Common myeloid progenitor, CD34-positive (primary cell): ENCODE results near the gene TEX35.
"Not testable (repeated sequence)": the region's sequence is repeated elsewhere in the genome, so short reads cannot be mapped to it uniquely, and the experiment has no call there.

ENCODE experiments used
- CTCF ChIA-PET: fragments of 350-600 bp; sonication (Branson Sonifier 250); formaldehyde crosslinking; loops from one replicate; lab custom pipeline; 2021; ENCODE audit warnings: antibody characterized with exemption; lab: Charles Lee
- POLR2A ChIA-PET: fragments of 350-600 bp; sonication (Branson Sonifier 250); formaldehyde crosslinking; loops from one replicate; lab custom pipeline; 2021; ENCODE audit warnings: antibody characterized with exemption; lab: Charles Lee
- DNase-seq, 3 donors: peaks; one replicate each; pipeline versions ENCODE4 v3.0.0 to v3.0.0-alpha.2; 2013
- H3K27ac ChIP-seq, 2 experiments: 1 replicate in 1 of 2; 2 replicates in 1 of 2; pipeline ENCODE4 v1.7.0; 2013; ENCODE audit warnings: inconsistent platforms in 2 of 2, low read length in 2 of 2, mild to moderate bottlenecking in 2 of 2, low read depth in 1 of 2, moderate library complexity in 1 of 2; ENCODE audit not compliant: severe bottlenecking in 2 of 2, insufficient read depth in 1 of 2, poor library complexity in 1 of 2
- H3K27me3 ChIP-seq, 5 experiments: replicated peaks in 2 of 5; 1 replicate in 3 of 5; 2 replicates in 2 of 5; pipeline versions ENCODE4 v1.6.1 to v1.7.0; 2013; ENCODE audit warnings: low read length in 4 of 5, mild to moderate bottlenecking in 2 of 5, moderate library complexity in 2 of 5, inconsistent platforms in 1 of 5; ENCODE audit not compliant: insufficient read depth in 5 of 5, control insufficient read depth in 4 of 5
- H3K36me3 ChIP-seq, 4 experiments: 1 replicate in 2 of 4; 2 replicates in 2 of 4; pipeline versions ENCODE4 v1.6.1 to v1.7.0; 2013; ENCODE audit warnings: low read length in 3 of 4, control low read depth in 1 of 4, mild to moderate bottlenecking in 1 of 4; ENCODE audit not compliant: control insufficient read depth in 4 of 4, insufficient read depth in 4 of 4
- H3K4me1 ChIP-seq, 4 experiments: 1 replicate in 3 of 4; 2 replicates in 1 of 4; pipeline versions ENCODE4 v1.6.1 to v1.7.1; 2013; ENCODE audit warnings: low read length in 3 of 4, mild to moderate bottlenecking in 3 of 4, control low read depth in 1 of 4, inconsistent platforms in 1 of 4, moderate library complexity in 1 of 4; ENCODE audit not compliant: control insufficient read depth in 4 of 4, insufficient read depth in 4 of 4; ENCODE audit errors: control extremely low read depth in 1 of 4
- H3K4me3 ChIP-seq, 7 experiments: 1 replicate in 4 of 7; 2 replicates in 3 of 7; pipeline versions ENCODE4 v1.5.1 to v1.7.0; 2013; ENCODE audit warnings: mild to moderate bottlenecking in 7 of 7, low read length in 6 of 7, moderate library complexity in 6 of 7, inconsistent platforms in 2 of 7, low read depth in 2 of 7, control low read depth in 1 of 7; ENCODE audit not compliant: insufficient read depth in 4 of 7, control insufficient read depth in 1 of 7; ENCODE audit errors: extremely low read depth in 1 of 7
- H3K9me3 ChIP-seq, 5 experiments: 1 replicate in 4 of 5; 2 replicates in 1 of 5; pipeline versions ENCODE4 v1.6.1 to v1.7.1; 2013; ENCODE audit warnings: low read length in 4 of 5, mild to moderate bottlenecking in 2 of 5, inconsistent platforms in 1 of 5, low read depth in 1 of 5, moderate library complexity in 1 of 5; ENCODE audit not compliant: control insufficient read depth in 4 of 5, insufficient read depth in 2 of 5; ENCODE audit errors: control extremely low read depth in 1 of 5
- WGBS: methylation state at CpG from one replicate; pipeline ENCODE4 v1.1.5; 2013; ENCODE audit not compliant: insufficient coverage; 5-methylcytosine and 5-hydroxymethylcytosine counted together

Gene TEX35

DNA sequence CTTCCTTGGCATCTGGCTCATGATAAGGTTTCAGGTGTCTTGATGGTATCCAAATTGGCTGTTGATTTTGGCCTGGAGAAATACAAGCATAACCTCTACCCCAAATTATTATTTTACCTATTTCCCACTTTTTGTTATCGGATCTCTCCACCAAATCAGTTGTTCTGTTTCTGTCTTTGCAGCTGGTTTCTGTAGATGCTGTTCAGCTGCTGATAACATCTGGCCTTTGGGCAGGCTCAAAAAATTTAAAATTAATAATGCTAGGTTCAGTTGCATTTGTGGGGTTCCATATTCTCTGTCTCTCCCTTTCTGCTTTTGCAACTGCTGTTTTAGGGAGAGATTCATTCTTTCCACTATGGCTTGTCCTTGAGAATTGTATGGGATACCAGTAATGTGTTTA lies 42.7 kb downstream of the TEX35 start:
- H3K27ac ChIP-seq, POLR2A ChIA-PET, H3K27me3 ChIP-seq, H3K4me3 ChIP-seq, DNase-seq, H3K36me3 ChIP-seq, H3K4me1 ChIP-seq, CTCF ChIA-PET: not testable (repeated sequence)
- no CpG with 5 or more reads among the region's 1 CpG for WGBS
- peaks cover 0 to 14% (median 3%) of the 10 kb centered on the region in 5 experiments for H3K9me3 ChIP-seq

DNA sequence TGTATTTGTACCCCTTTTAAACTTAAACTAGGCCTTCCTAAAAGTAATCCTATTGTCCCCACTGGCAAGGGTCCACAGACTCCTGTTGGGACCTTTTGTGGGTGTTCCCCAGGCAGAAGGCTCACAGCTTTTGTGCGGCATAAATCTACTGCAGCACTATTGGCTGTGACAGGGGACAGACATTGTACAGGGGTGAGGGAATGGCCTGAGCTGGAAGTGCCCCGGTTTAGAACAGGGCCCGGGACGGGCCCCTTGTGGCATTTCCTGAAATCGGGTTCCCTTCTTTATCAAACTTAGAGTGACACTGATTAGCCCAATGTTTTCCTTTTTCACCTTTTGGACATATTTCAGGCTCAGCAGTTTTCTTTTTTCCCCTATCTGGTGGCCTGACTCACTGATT lies 45.9 kb downstream of the TEX35 start:
- H3K9me3 ChIP-seq, DNase-seq, H3K27me3 ChIP-seq, H3K27ac ChIP-seq, H3K4me1 ChIP-seq, CTCF ChIA-PET, POLR2A ChIA-PET, H3K36me3 ChIP-seq, H3K4me3 ChIP-seq: not testable (repeated sequence)
- 52% methylated on average over 5 of the region's 5 CpGs for WGBS

DNA sequence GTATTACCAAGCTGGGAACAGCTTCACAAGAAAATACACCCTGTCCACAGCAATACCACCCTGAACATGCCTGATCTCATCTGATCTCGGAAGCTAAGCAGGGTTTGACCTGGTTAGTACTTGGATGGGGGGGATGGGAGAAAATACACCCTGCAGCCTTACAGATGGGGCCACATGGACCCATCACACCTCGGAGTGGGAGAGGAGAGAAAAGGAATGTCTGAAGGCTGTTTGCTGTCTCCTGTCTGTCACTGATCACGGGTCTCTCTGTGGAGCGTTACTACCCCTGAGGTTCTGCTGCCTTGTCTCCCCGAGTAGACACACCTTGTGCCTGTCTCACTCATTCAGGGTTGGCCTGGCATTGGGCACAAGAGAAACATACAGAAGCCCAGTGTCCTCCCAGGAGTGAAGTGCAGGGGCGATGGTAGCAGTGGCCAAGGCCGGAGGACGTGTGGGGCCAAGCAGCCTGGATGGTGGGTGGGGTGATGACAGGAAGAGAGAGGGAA lies 48.0 kb downstream of the TEX35 start:
- Histone ChIP-seq H3K36me3 (no peaks in the 10 kb centered on the region), H3K27ac (no peak overlapping the region), H3K27me3 (no peaks in the 10 kb centered on the region), H3K9me3 (no peaks in the 10 kb centered on the region), H3K4me3 (no peak overlapping the region), H3K4me1 (no peaks in the 10 kb centered on the region)
- WGBS, result 89% methylated on average over 7 of the region's 8 CpGs
- DNase-seq, result no peak
- POLR2A ChIA-PET, result no interaction called here
- CTCF ChIA-PET, result no interaction called here

DNA sequence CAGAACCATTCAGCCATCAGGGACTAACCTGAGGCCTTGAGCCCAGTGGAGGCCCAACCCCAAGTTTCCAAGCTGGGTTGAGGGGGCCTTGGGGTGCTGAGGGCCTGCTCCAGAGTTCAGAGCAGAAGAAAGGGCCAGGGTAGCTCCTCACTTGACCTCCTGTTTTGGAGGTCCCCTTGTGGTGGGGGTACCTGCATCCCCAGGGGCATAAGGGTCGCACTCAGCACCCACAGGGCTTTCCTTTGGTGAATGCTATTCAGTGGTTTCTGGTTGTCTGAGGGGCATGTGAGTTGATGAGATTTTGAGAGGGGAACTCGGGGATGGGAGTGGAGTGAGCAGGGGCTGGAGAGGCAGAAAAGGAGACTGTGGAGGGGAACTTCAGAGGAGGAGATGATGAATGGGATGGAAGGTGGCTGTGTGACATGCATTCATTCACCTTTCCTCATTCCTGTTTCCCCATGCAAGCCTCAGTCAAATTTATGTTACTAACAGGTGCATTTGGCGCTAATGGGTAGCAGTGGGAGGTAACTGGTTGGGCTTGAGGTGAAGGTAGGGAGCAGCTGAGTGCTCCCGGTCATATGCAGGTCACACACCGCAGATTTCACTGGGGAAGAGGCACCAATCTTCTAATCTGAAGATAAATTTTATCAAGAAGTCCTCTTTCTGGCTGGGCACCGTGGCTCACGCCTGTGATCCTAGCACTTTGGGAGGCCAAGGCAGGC lies 50.4 kb downstream of the TEX35 start:
- peaks cover 0 to 6% (median 0%) of the 10 kb centered on the region in 5 experiments for H3K9me3 ChIP-seq
- ChIA-PET CTCF (interaction anchor here (0.6 to 2.0 kb wide), 2 partner anchors 23 to 644 kb away, joined by 3 to 5 read pairs; no protein-coding TSS in a partner anchor), POLR2A (no interaction called here)
- H3K4me3 ChIP-seq, result no peak overlapping the region
- H3K36me3 ChIP-seq, result no peaks in the 10 kb centered on the region
- H3K27ac ChIP-seq, result no peak overlapping the region
- DNase-seq, result no peak
- H3K27me3 ChIP-seq, result no peaks in the 10 kb centered on the region
- no peaks in the 10 kb centered on the region for H3K4me1 ChIP-seq
- WGBS, result 100% methylated on average over 3 of the region's 7 CpGs

DNA sequence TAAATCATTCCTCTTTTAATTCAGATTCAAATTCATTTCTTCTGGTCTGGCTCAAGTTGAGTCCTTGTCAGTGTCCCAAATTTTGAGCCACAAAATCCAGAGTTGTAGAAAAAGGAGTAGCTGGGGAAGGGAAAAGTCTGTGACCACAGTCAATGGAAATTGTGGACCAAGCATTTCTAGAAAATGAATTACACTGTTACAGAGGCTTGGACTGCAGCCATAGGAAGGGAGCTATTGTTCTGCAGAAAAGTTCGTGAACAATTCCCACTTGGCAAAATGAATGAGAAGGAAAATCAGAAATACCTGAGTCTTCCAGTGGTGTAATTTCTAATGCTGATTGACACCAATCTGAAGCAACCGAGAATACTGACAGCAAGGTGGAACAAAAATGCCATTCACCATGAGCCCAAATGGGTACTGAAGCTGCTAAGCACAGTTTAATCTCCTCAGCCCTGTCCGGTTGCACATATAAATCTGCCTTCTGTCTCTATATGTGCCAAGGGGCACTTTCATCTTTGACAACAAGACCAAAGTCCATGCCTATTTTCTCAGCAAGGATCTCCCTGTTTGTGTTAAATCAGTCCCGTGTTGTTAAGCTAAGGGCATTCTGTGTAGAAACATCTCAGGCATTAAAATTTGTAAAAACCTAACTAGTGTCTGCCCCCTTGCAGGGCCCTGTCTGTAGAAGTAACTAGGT lies 51.3 kb downstream of the TEX35 start:
- ChIA-PET POLR2A (no interaction called here), CTCF (interaction anchor here (2.0 kb wide), 1 partner anchor 22 kb away, joined by 5 read pairs; no protein-coding TSS in a partner anchor)
- Histone ChIP-seq H3K27me3 (no peaks in the 10 kb centered on the region), H3K9me3 (peaks cover 0 to 6% (median 0%) of the 10 kb centered on the region in 5 experiments), H3K36me3 (no peaks in the 10 kb centered on the region), H3K4me1 (no peaks in the 10 kb centered on the region), H3K27ac (no peak overlapping the region), H3K4me3 (no peak overlapping the region)
- DNase-seq, result no peak
- WGBS, result 100% methylated on average over 4 of the region's 4 CpGs

DNA sequence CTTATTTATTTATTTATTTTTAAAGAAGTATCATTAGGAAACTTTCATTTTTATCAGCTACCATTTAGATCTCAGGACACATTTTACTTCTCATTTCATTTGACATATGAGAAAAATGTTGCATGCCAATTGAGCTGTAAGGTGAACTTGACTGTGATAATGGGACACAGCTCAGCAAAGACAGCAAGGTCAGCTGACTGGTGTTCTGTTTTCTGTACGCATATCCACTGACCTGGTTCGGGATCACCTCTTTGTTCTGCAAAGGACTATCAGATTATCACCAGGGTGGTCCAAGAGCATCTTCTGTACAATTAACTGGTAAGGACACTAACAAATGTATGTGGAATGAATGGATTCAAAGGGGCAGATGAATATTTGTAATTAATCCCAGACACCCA lies 51.9 kb downstream of the TEX35 start:
- 100% methylated on average over 2 of the region's 2 CpGs for WGBS
- ChIA-PET POLR2A (no interaction called here), CTCF (interaction anchor here (2.0 kb wide), 1 partner anchor 21 kb away, joined by 5 read pairs; no protein-coding TSS in a partner anchor)
- Histone ChIP-seq H3K36me3 (no peaks in the 10 kb centered on the region), H3K27ac (no peak overlapping the region), H3K27me3 (no peaks in the 10 kb centered on the region), H3K9me3 (peaks cover 0 to 6% (median 0%) of the 10 kb centered on the region in 5 experiments), H3K4me3 (no peak overlapping the region), H3K4me1 (no peaks in the 10 kb centered on the region)
- DNase-seq, result no peak

DNA sequence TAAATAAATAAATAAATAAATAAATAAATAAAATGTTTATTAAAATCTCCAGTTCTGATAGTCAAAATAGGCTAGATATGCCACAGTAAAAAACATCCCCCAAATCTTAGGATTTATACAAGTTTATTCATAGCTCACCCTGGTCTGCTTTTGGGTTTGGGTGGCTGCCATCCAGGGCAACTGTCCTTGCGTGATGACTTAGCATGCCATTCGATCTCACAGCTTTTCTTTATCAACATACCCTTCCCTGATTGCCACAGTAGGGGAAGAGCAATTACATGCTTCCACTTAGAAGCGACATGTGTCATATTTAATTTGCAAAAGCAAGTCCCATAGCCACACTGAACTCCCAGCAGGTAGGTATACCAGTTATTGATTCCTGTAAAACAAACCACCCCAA lies 52.7 kb downstream of the TEX35 start:
- ChIA-PET POLR2A (no interaction called here), CTCF (interaction anchor here (2.0 kb wide), 1 partner anchor 20 kb away, joined by 5 read pairs; no protein-coding TSS in a partner anchor)
- DNase-seq, result no peak
- no peak overlapping the region for H3K4me3 ChIP-seq
- H3K27ac ChIP-seq, result no peak overlapping the region
- no peaks in the 10 kb centered on the region for H3K27me3 ChIP-seq
- no peaks in the 10 kb centered on the region for H3K4me1 ChIP-seq
- no peaks in the 10 kb centered on the region for H3K36me3 ChIP-seq
- 100% methylated on average over 1 of the region's 3 CpGs for WGBS
- peaks cover 0 to 6% (median 0%) of the 10 kb centered on the region in 5 experiments for H3K9me3 ChIP-seq
